Left cardiac atrium (tissue), 4 donors: Measurements from ENCODE around the gene NRIP3. TPM values are rescaled to one million over a fixed set of nuclear protein-coding genes. Genes with fewer than 3 reads are reported as not detected.
A peak's percentile ranks its signal among the peaks of the same experiment; 100 is the strongest.
"Not testable (repeated sequence)": the region's sequence is repeated elsewhere in the genome, so short reads cannot be mapped to it uniquely, and the experiment has no call there.

Source experiments
- ATAC-seq, 2 donors: fragments of 200-7000 bp; cut with Tn5 transposase; one replicate each; pipeline ENCODE4 v1.9.1; 2020; ENCODE audit warnings: mild to moderate bottlenecking in 2 of 2, moderate library complexity in 2 of 2
- DNase-seq: peaks from one replicate; pipeline ENCODE4 v3.0.0-alpha.2; 2020
- intact Hi-C, 2 donors: fragments of 100-400 bp; cut with DNase I; formaldehyde crosslinking; loops; one replicate each; pipeline versions ENCODE4 v1.14.1 to v1.15.1; 2022 to 2023
- total RNA-seq, 2 donors: library from RNA; stranded (reverse); fragmentation: NEBNext Ultra II Directional; extraction: Animal tissue kit (Norgen Biotek cat#: 25700); gene quantifications; one replicate each; pipeline ENCODE4 v1.2.1, GENCODE V29; 2021
- donor health status: DM: no; HTN: yes; CAD: no.
- donor health status: DM: no; HTN: yes; CAD: no; lungs with severe emphysema.
- donor health status: DM: yes; HTN: yes; CAD: no.
- donor health status: Dilated cardiomyopathy.

The NRIP3 gene
- total RNA-seq, 2 donors from 2014 or later: 1.8 to 1.9 TPM

DNA sequence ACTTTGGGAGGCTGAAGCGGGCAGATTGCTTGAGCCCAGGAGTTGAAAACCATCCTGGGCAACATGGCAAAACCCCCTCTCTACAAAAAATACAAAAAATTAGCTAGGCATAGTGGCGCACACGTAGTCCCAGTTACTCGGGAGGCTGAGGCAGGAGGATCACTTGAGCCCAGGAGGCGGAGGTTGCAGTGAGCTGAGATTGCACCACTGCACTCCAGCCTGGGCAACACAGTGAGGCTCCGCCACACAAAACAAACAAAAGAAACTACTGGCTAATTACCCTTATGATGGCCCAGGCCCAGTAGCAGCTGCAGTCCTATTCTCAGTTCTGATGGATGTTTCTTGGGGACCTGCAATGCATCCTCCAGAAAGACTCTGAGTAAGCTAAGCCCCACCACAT is 17.0 kb downstream of the NRIP3 start:
- intact Hi-C loops, DNase-seq, ATAC-seq: not testable (repeated sequence)

GRCh38 chr11:8985462-8985861 is 18.3 kb downstream of the NRIP3 start:
- intact Hi-C loops: no loop called here
- DNase-seq: no peak
- no peak for ATAC-seq

DNA sequence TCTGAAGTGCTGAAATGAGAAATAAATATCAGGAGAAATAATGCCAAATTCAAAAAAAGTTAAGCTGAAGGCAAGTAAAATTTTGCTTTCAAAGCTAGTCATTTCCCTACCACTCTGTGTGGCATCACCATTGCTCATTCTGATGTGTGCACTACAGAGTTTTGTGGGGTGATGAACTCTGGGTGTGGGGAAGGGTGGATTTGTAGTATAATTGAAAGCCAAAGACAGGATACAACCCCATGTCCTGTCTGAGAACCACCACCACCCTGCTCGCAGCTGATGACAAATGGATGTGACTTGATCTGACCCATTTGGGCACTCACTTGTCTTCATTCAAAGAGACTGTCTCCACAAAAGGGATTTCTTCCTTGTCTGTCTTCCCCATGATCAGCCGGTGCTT is 20.2 kb downstream of the NRIP3 start:
- ATAC-seq (no peak), DNase-seq (no peak)
- intact Hi-C loops: no loop called here

- ATAC-seq (no peak), DNase-seq (no peak)
- intact Hi-C loops: no loop called here
Observed at GRCh38 chr11:8980485-8980884, 23.3 kb downstream of the NRIP3 start.

GRCh38 chr11:8979365-8979764 is 24.4 kb downstream of the NRIP3 start:
- ATAC-seq, DNase-seq, intact Hi-C loops: not testable (repeated sequence)

- intact Hi-C loops: no loop called here
- DNase-seq: no peak
- no peak for ATAC-seq
Observed at GRCh38 chr11:8973121-8973520, 30.7 kb downstream of the NRIP3 start.

- ATAC-seq: no peak
- intact Hi-C loops: no loop called here
- no peak for DNase-seq
Observed at GRCh38 chr11:8971924-8972316, 31.9 kb downstream of the NRIP3 start.

DNA sequence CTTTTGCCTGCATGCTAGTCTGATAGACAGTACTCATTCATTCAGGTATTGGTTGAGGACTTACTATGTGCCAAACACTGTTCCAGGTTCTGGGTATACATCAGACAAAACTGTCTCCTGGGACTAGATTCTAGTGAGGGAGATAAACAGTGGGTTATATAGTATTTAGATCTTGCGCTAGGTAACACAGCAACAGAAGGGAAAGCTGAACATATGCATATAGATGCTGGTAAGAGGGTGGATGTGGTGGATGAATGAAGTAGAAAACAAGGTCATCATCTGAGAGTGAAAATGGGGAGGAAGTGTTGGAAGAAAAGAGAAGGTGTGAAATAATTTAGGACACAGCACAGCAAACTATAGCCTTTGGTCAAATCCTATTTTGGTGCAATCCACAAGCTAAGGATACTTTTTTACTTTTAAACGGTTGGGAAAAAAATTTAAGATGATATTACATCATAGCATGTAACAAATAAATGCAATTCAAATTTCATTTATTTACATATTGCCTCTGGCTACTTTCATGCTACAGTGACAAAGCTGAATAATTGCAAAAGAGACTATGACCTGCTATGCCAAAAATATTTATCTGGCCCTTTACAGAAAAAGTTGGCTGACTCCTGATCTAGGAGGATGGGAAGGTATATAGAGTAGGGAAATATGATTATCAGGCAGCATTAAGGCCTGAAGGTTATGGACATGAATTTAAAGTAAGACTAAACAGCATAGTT is 32.4 kb downstream of the NRIP3 start:
- intact Hi-C loops: no loop called here
- ATAC-seq: no peak
- DNase-seq: no peak

DNA sequence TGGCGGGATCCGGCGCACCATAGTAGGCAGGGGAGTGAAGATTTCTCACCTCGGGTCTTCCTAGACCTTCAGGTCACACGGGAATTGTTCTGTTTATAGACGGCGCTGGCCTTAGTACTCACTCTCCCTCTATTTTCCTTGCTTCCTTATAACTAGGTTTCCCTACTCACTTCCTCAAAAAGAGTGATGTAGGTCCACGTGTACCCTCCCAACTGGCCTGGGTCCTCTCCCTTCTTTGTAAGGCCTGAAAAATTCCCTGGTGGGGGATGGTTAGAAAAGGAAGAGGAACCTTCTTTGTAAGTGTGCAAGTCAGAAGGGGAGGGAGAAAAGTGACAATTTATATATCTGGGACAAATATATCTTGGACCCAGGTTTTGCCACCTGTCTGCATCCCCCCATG is 36.6 kb downstream of the NRIP3 start:
- no peak for DNase-seq
- ATAC-seq: no peak
- intact Hi-C loops: no loop called here

DNA sequence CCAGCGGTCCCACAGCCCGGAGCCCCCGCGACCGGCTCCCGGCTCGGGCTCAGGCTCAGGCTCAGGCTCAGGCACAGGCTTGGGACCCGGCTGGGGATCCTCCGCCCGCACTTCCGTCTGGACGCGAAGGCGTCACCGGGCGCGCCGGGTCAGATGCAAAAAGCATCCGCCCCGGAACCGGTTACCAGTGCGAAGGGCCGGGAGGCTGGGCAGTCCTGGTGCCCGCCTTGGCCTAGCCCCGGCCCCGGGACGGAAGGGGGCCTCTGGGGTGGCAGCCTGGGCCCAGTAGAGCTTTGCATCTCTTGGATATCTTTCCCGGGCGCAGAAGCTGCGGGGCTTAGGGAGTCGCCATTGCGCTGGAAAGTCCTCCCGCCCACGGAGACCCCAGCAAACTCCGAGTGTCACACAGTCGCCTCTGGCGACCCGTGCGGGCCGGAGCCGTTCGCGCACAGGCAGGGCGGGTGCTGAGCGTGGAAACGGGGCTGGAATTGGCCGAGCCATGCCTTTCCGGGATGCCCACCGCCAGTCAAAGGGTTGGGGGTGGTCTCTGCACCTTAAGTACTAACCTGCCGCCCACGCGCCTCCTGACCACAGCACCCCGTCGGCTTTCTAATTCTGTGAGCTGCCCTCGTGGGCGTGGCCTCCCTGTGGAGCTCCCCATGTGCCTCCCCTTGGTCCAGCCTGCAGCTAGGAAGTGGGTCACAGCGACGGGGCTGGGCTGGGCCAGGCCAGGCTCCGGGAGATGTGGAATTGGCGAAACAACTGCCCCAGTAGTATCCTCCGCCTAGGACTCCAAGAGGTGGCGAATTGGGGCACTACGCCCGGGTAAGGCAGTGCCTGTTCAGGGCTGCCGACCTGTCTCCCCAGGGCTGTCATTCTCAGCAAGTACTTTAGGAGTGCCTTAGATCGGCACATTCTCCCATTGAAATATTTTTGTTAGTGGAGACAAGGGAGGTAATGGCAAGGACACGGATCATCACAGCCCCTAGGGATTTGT is 39.2 kb downstream of the NRIP3 start, which contains the start of gene TMEM9B:
Gene TMEM9B (minus strand): TSS at position 119 of the 997 bp plus-strand sequence. CDS start 129 bp downstream, outside the sequence.
- intact Hi-C loops: loop anchor here in 1 of 2 donors (5.0 kb wide), 1 partner anchor 277 kb away; no protein-coding TSS in a partner anchor
- DNase-seq (peak; percentile 95), ATAC-seq (peak; percentile 95 to 98)

GRCh38 chr11:8963569-8964323 is 40.1 kb downstream of the NRIP3 start:
- DNase-seq: peak; percentile 86
- peak; percentile 74 to 84 for ATAC-seq
- intact Hi-C loops: loop anchor here in 1 of 2 donors (2.0 to 5.0 kb wide), 2 partner anchors 49 to 276 kb away; no protein-coding TSS in a partner anchor

- DNase-seq: no peak
- intact Hi-C loops: loop anchor here in 1 of 2 donors (2.0 to 5.0 kb wide), 2 partner anchors 48 to 276 kb away; no protein-coding TSS in a partner anchor
- no peak for ATAC-seq
Observed at GRCh38 chr11:8962841-8963240, 41.0 kb downstream of the NRIP3 start.

DNA sequence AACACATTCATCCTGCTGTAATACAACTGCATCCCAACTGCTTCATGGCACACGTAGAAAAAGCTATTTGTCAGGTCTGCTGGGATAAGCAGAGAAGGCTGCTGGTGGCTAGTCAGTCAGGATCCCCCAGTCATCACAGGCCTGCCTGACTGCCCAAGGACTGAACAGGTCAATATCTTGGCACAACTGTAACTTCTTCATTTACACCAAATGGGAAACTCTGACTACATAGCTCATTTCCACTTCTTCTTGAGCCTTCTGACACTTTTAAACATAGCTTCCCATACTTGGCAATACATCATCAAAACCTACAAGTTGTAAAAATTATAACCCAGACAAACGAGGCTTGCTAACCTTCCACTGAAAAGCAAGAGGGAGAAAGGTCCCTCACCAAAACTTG is 42.4 kb downstream of the NRIP3 start:
- DNase-seq: no peak
- intact Hi-C loops: loop anchor here in 1 of 2 donors (5.0 kb wide), 1 partner anchor 274 kb away; no protein-coding TSS in a partner anchor
- ATAC-seq: no peak

- DNase-seq (no peak), ATAC-seq (peak in 1 of 2 donors; percentile 19)
- intact Hi-C loops: loop anchor here in 1 of 2 donors (5.0 kb wide), 1 partner anchor 272 kb away; no protein-coding TSS in a partner anchor
Observed at GRCh38 chr11:8959546-8960166, 44.1 kb downstream of the NRIP3 start.

DNA sequence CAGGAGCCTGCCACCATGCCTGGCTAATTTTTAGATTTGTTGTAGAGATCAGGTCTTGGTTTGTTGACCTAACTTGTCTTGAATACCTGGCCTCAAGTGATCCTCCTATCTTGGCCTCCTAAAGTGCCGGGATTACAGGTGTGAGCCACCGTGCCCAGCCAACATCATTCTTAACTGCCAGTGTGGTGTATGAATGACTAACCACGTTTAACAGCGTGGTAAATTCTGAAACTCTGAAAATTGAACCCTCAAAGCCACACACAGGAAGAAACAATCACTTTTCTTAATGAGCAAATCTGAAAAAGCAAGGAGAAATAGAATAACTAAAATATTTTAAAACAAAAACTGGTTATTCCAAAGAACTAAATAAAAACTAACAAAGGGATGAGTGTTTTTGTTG is 46.9 kb downstream of the NRIP3 start:
- ATAC-seq (no peak), DNase-seq (no peak)
- intact Hi-C loops: no loop called here

- intact Hi-C loops: no loop called here
- DNase-seq (no peak), ATAC-seq (no peak)
Observed at GRCh38 chr11:8948886-8949285, 54.9 kb downstream of the NRIP3 start.

- no peak for DNase-seq
- intact Hi-C loops: no loop called here
- no peak for ATAC-seq
Observed at GRCh38 chr11:8947230-8947943, 56.4 kb downstream of the NRIP3 start.

GRCh38 chr11:8942518-8943066 is 61.2 kb downstream of the NRIP3 start, which contains the start of gene ASCL3:
TSS of gene ASCL3 (minus strand) at chr11:8943016. CDS start at chr11:8938161, 4,855 bp downstream.
- ATAC-seq: no peak
- intact Hi-C loops: no loop called here
- DNase-seq: no peak
